ENCODE data around the gene MYO1B. TPM values are rescaled to one million over a fixed set of nuclear protein-coding genes. Genes with fewer than 3 reads are reported as not detected.

MYO1B gene
- total and polyA plus RNA-seq, 4 donors: 46.0 to 286 (median 88.1) TPM

GRCh38 chr2:191268596-191268995, 23.4 kb downstream of the MYO1B start:
- Histone ChIP-seq H3K27ac (ENCODE audit: low read depth in 1 of 2, low read length in 1 of 2) (no peak overlapping the region), H3K36me3 (ENCODE audit: control insufficient read depth in 4 of 4, insufficient read depth in 4 of 4, low read length in 4 of 4) (no peaks in the 10 kb centered on the region), H3K4me3 (no peak overlapping the region), H3K27me3 (ENCODE audit: control insufficient read depth in 3 of 3, insufficient read depth in 3 of 3, low read length in 2 of 3) (no peaks in the 10 kb centered on the region), H3K9ac (ENCODE audit: insufficient read depth in 1 of 2, low read length in 2 of 2) (no peak overlapping the region), H3K4me1 (ENCODE audit: control insufficient read depth in 5 of 5, insufficient read depth in 5 of 5, low read length in 5 of 5) (peaks cover 0 to 36% (median 11%) of the 10 kb centered on the region in 5 donors), H3K9me3 (ENCODE audit: control insufficient read depth in 4 of 4, insufficient read depth in 3 of 4, low read length in 3 of 4) (no peaks in the 10 kb centered on the region)
- 94% methylated on average over 1 of the region's 1 CpG for WGBS, 2 donors
- no peak for ATAC-seq (ENCODE audit: insufficient read depth, low FRiP score)
- TF ChIP-seq CTCF (IDR thresholded peaks at IDR 0.05; ENCODE audit: control extremely low read depth, extremely low read depth): no peak
- DNase-seq: no peak

GRCh38 chr2:191270306-191271161, 25.3 kb downstream of the MYO1B start:
- Histone ChIP-seq H3K9ac (ENCODE audit: insufficient read depth in 1 of 2, low read length in 2 of 2) (no peak overlapping the region), H3K9me3 (ENCODE audit: control insufficient read depth in 4 of 4, insufficient read depth in 3 of 4, low read length in 3 of 4) (no peaks in the 10 kb centered on the region), H3K27me3 (ENCODE audit: control insufficient read depth in 3 of 3, insufficient read depth in 3 of 3, low read length in 2 of 3) (no peaks in the 10 kb centered on the region), H3K27ac (ENCODE audit: low read depth in 1 of 2, low read length in 1 of 2) (no peak overlapping the region), H3K36me3 (ENCODE audit: control insufficient read depth in 4 of 4, insufficient read depth in 4 of 4, low read length in 4 of 4) (peaks cover 0 to 2% (median 0%) of the 10 kb centered on the region in 4 donors), H3K4me3 (no peak overlapping the region), H3K4me1 (ENCODE audit: control insufficient read depth in 5 of 5, insufficient read depth in 5 of 5, low read length in 5 of 5) (peaks cover 0 to 17% (median 12%) of the 10 kb centered on the region in 5 donors)
- DNase-seq (no peak), ATAC-seq (ENCODE audit: insufficient read depth, low FRiP score) (no peak)
- WGBS, 2 donors: 61 to 79% methylated on average over 6 of the region's 6 CpGs
- TF ChIP-seq CTCF (IDR thresholded peaks at IDR 0.05; ENCODE audit: control extremely low read depth, extremely low read depth): no peak

- DNase-seq (no peak), ATAC-seq (ENCODE audit: insufficient read depth, low FRiP score) (no peak)
- no peak overlapping the region for H3K27ac ChIP-seq (ENCODE audit: low read depth in 1 of 2, low read length in 1 of 2)
- no peak for TF ChIP-seq CTCF (IDR thresholded peaks at IDR 0.05; ENCODE audit: control extremely low read depth, extremely low read depth)
- WGBS, 2 donors: 71 to 81% methylated on average over 2 of the region's 2 CpGs
- no peak overlapping the region for H3K9ac ChIP-seq (ENCODE audit: insufficient read depth in 1 of 2, low read length in 2 of 2)
- peaks cover 0 to 2% (median 0%) of the 10 kb centered on the region in 4 donors for H3K36me3 ChIP-seq (ENCODE audit: control insufficient read depth in 4 of 4, insufficient read depth in 4 of 4, low read length in 4 of 4)
- H3K27me3 ChIP-seq (ENCODE audit: control insufficient read depth in 3 of 3, insufficient read depth in 3 of 3, low read length in 2 of 3): no peaks in the 10 kb centered on the region
- H3K4me3 ChIP-seq: no peak overlapping the region
- H3K4me1 ChIP-seq (ENCODE audit: control insufficient read depth in 5 of 5, insufficient read depth in 5 of 5, low read length in 5 of 5): peaks cover 0 to 6% (median 4%) of the 10 kb centered on the region in 5 donors
- no peaks in the 10 kb centered on the region for H3K9me3 ChIP-seq (ENCODE audit: control insufficient read depth in 4 of 4, insufficient read depth in 3 of 4, low read length in 3 of 4)
Observed at GRCh38 chr2:191272064-191272463, 26.9 kb downstream of the MYO1B start.
